ENCODE data around the gene NELFCD.

The NELFCD gene

GRCh38 chr20:59032023-59032712 lies 51.1 kb downstream of the NELFCD start, which contains the start of gene ATP5F1E (continued):
- no peak for TF ChIP-seq ZNF121 (tag by site-specific recombination; IDR thresholded peaks at IDR 0.05)
- TF ChIP-seq REST (tag by site-specific recombination; IDR thresholded peaks at IDR 0.05), result no peak
- TF ChIP-seq, protein P1, sequence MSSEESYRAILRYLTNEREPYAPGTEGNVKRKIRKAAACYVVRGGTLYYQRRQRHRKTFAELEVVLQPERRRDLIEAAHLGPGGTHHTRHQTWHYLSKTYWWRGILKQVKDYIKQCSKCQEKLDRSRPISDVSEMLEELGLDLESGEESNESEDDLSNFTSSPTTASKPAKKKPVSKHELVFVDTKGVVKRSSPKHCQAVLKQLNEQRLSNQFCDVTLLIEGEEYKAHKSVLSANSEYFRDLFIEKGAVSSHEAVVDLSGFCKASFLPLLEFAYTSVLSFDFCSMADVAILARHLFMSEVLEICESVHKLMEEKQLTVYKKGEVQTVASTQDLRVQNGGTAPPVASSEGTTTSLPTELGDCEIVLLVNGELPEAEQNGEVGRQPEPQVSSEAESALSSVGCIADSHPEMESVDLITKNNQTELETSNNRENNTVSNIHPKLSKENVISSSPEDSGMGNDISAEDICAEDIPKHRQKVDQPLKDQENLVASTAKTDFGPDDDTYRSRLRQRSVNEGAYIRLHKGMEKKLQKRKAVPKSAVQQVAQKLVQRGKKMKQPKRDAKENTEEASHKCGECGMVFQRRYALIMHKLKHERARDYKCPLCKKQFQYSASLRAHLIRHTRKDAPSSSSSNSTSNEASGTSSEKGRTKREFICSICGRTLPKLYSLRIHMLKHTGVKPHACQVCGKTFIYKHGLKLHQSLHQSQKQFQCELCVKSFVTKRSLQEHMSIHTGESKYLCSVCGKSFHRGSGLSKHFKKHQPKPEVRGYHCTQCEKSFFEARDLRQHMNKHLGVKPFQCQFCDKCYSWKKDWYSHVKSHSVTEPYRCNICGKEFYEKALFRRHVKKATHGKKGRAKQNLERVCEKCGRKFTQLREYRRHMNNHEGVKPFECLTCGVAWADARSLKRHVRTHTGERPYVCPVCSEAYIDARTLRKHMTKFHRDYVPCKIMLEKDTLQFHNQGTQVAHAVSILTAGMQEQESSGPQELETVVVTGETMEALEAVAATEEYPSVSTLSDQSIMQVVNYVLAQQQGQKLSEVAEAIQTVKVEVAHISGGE (tag by site-specific recombination; conservative IDR thresholded peaks at IDR 0.05; ENCODE audit: low read depth), result peak; percentile 80
- no peak for TF ChIP-seq ZNF560 (tag by site-specific recombination; IDR thresholded peaks at IDR 0.05; ENCODE audit: borderline replicate concordance)
- TF ChIP-seq TCF7L2 (IDR thresholded peaks at IDR 0.05; ENCODE audit: borderline replicate concordance, low read depth, low read length), result no peak
- TF ChIP-seq, protein P2, sequence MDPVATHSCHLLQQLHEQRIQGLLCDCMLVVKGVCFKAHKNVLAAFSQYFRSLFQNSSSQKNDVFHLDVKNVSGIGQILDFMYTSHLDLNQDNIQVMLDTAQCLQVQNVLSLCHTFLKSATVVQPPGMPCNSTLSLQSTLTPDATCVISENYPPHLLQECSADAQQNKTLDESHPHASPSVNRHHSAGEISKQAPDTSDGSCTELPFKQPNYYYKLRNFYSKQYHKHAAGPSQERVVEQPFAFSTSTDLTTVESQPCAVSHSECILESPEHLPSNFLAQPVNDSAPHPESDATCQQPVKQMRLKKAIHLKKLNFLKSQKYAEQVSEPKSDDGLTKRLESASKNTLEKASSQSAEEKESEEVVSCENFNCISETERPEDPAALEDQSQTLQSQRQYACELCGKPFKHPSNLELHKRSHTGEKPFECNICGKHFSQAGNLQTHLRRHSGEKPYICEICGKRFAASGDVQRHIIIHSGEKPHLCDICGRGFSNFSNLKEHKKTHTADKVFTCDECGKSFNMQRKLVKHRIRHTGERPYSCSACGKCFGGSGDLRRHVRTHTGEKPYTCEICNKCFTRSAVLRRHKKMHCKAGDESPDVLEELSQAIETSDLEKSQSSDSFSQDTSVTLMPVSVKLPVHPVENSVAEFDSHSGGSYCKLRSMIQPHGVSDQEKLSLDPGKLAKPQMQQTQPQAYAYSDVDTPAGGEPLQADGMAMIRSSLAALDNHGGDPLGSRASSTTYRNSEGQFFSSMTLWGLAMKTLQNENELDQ (tag by site-specific recombination; IDR thresholded peaks at IDR 0.05; ENCODE audit: low read depth), result no peak
- TF ChIP-seq ZNF202 (tag by site-specific recombination; IDR thresholded peaks at IDR 0.05; ENCODE audit: borderline replicate concordance), result no peak
- TF ChIP-seq KLF1 (tag by site-specific recombination; IDR thresholded peaks at IDR 0.05), result peak; percentile 21; the same call in 1 of the 2 replicates
- TF ChIP-seq ZNF366 (tag by site-specific recombination; conservative IDR thresholded peaks at IDR 0.05), result no peak
- TF ChIP-seq, protein P3, sequence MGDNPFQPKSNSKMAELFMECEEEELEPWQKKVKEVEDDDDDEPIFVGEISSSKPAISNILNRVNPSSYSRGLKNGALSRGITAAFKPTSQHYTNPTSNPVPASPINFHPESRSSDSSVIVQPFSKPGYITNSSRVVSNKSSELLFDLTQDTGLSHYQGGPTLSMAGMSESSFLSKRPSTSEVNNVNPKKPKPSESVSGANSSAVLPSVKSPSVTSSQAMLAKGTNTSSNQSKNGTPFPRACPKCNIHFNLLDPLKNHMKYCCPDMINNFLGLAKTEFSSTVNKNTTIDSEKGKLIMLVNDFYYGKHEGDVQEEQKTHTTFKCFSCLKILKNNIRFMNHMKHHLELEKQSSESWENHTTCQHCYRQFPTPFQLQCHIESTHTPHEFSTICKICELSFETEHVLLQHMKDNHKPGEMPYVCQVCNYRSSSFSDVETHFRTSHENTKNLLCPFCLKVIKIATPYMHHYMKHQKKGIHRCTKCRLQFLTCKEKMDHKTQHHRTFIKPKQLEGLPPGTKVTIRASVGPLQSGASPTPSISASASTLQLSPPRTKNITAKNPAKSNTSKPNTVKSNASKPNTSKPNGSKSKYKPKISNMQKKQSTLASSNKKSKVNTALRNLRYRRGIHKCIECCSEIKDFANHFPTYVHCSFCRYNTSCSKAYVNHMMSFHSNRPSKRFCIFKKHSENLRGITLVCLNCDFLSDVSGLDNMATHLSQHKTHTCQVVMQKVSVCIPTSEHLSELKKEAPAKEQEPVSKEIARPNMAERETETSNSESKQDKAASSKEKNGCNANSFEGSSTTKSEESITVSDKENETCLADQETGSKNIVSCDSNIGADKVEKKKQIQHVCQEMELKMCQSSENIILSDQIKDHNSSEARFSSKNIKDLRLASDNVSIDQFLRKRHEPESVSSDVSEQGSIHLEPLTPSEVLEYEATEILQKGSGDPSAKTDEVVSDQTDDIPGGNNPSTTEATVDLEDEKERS (tag by site-specific recombination; IDR thresholded peaks at IDR 0.05), result no peak
- no peak for TF ChIP-seq ZNF426 (tag by site-specific recombination; IDR thresholded peaks at IDR 0.05)
- no peak; the same call in 1 of the 2 replicates for TF ChIP-seq CTCF (tag by site-specific recombination; IDR thresholded peaks at IDR 0.05)
- TF ChIP-seq SP2 (tag by site-specific recombination; IDR thresholded peaks at IDR 0.05), result peak; percentile 87
- peak; percentile 51; the same call in 1 of the 2 replicates for TF ChIP-seq ZBTB20 (tag by site-specific recombination; IDR thresholded peaks at IDR 0.05)
- TF ChIP-seq SCRT1 (tag by site-specific recombination; IDR thresholded peaks at IDR 0.05; ENCODE audit: borderline replicate concordance), result no peak
- TF ChIP-seq ZNF394 (tag by site-specific recombination; IDR thresholded peaks at IDR 0.05; ENCODE audit: borderline replicate concordance), result peak; percentile 21; the same call in 1 of the 2 replicates
- TF ChIP-seq, protein P4, sequence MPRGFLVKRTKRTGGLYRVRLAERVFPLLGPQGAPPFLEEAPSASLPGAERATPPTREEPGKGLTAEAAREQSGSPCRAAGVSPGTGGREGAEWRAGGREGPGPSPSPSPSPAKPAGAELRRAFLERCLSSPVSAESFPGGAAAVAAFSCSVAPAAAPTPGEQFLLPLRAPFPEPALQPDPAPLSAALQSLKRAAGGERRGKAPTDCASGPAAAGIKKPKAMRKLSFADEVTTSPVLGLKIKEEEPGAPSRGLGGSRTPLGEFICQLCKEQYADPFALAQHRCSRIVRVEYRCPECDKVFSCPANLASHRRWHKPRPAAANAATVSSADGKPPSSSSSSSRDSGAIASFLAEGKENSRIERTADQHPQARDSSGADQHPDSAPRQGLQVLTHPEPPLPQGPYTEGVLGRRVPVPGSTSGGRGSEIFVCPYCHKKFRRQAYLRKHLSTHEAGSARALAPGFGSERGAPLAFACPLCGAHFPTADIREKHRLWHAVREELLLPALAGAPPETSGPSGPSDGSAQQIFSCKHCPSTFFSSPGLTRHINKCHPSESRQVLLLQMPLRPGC (tag by site-specific recombination; IDR thresholded peaks at IDR 0.05), result no peak
- TF ChIP-seq, protein P5, sequence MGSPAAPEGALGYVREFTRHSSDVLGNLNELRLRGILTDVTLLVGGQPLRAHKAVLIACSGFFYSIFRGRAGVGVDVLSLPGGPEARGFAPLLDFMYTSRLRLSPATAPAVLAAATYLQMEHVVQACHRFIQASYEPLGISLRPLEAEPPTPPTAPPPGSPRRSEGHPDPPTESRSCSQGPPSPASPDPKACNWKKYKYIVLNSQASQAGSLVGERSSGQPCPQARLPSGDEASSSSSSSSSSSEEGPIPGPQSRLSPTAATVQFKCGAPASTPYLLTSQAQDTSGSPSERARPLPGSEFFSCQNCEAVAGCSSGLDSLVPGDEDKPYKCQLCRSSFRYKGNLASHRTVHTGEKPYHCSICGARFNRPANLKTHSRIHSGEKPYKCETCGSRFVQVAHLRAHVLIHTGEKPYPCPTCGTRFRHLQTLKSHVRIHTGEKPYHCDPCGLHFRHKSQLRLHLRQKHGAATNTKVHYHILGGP (tag by site-specific recombination; IDR thresholded peaks at IDR 0.05), result no peak
- TF ChIP-seq ZBTB17 (tag by site-specific recombination; IDR thresholded peaks at IDR 0.05), result no peak
- TF ChIP-seq SALL2 (tag by site-specific recombination; IDR thresholded peaks at IDR 0.05; ENCODE audit: borderline replicate concordance), result no peak

All from HEK293 (cell line).